Neural progenitor cell (in vitro differentiated cells): ENCODE results near the gene ZFY. TPM values are rescaled to one million over a fixed set of nuclear protein-coding genes. Genes with fewer than 3 reads are reported as not detected.

ENCODE experiments used
- DNase-seq: peaks from one replicate; pipeline ENCODE4 v3.0.0-alpha.2; 2016; ENCODE audit warnings: low spot score
- H2AFZ ChIP-seq: fragments of 200-600 bp; sonication (generic); replicated peaks from 2 replicates; pipeline ENCODE4 v1.6.1; 2016; ENCODE audit warnings: antibody characterized with exemption
- H3F3A ChIP-seq: fragments of 200-600 bp; sonication (generic); 2 replicates; pipeline ENCODE4 v1.6.1; 2016; ENCODE audit warnings: antibody characterized with exemption, low read depth
- H3K27ac ChIP-seq: fragments of 200-600 bp; sonication (generic); 2 replicates; pipeline ENCODE4 v1.5.1; 2016; ENCODE audit warnings: mild to moderate bottlenecking
- H3K27me3 ChIP-seq: fragments of 200-600 bp; sonication (generic); 2 replicates; pipeline ENCODE4 v1.6.1; 2016; ENCODE audit warnings: mild to moderate bottlenecking, moderate library complexity
- H3K36me3 ChIP-seq: fragments of 200-600 bp; sonication (generic); 2 replicates; pipeline ENCODE4 v1.5.1; 2016
- H3K4me1 ChIP-seq: fragments of 200-600 bp; sonication (generic); 2 replicates; pipeline ENCODE4 v1.6.1; 2016; ENCODE audit warnings: mixed run types
- H3K4me2 ChIP-seq: fragments of 200-600 bp; sonication (generic); 2 replicates; pipeline ENCODE4 v1.6.1; 2016
- H3K4me3 ChIP-seq: fragments of 200-600 bp; sonication (generic); 2 replicates; pipeline ENCODE4 v1.5.1; 2016
- H3K79me2 ChIP-seq: fragments of 200-600 bp; sonication (generic); 2 replicates; pipeline ENCODE4 v1.6.1; 2016; ENCODE audit warnings: low read depth
- H3K9ac ChIP-seq: fragments of 200-600 bp; sonication (generic); 2 replicates; pipeline ENCODE4 v1.6.1; 2016
- H3K9me3 ChIP-seq: fragments of 200-600 bp; sonication (generic); 2 replicates; pipeline ENCODE4 v1.5.1; 2016; ENCODE audit warnings: low read depth
- H4K20me1 ChIP-seq: fragments of 200-600 bp; sonication (generic); 2 replicates; pipeline ENCODE4 v1.6.1; 2016; ENCODE audit warnings: low read depth
- H3K27ac Mint-ChIP-seq: 3 replicates; pipeline ENCODE4 v1.8.0; 2021; ENCODE audit warnings: mixed read lengths
- H3K27me3 Mint-ChIP-seq: 2 replicates; pipeline ENCODE4 v1.8.0; 2022; ENCODE audit warnings: low read depth, mild to moderate bottlenecking, inconsistent platforms, moderate library complexity, mixed read lengths; ENCODE audit not compliant: insufficient read depth
- H3K36me3 Mint-ChIP-seq: 3 replicates; pipeline ENCODE4 v1.8.0; 2021; ENCODE audit warnings: mixed read lengths
- H3K4me1 Mint-ChIP-seq: 3 replicates; pipeline ENCODE4 v1.8.0; 2021; ENCODE audit warnings: mixed read lengths
- H3K4me3 Mint-ChIP-seq: 3 replicates; pipeline ENCODE4 v1.8.0; 2021; ENCODE audit warnings: mild to moderate bottlenecking, moderate library complexity, mixed read lengths
- H3K9me3 Mint-ChIP-seq: 3 replicates; pipeline ENCODE4 v1.8.0; 2020; ENCODE audit warnings: mixed read lengths
- EZH2 ChIP-seq: fragments of 200-600 bp; sonication (generic); IDR thresholded peaks from 2 replicates; pipeline ENCODE4 v1.6.1; 2017; ENCODE audit warnings: antibody characterized with exemption, mild to moderate bottlenecking, moderate library complexity
- EZH2phosphoT487 ChIP-seq: fragments of 200-600 bp; sonication (generic); IDR thresholded peaks from 2 replicates; pipeline ENCODE4 v1.6.1; 2017; ENCODE audit warnings: antibody characterized with exemption
- small RNA-seq: library from RNA; depleted of rRNA; stranded (forward); fragments of <200 nt; gene quantifications from one replicate; pipeline ENCODE3, GENCODE V24; 2015
- total RNA-seq: library from RNA; depleted of rRNA; stranded (reverse); fragments of >200 nt; gene quantifications from 2 replicates; pipeline ENCODE4 v1.2.3, GENCODE V29; 2015; ENCODE audit warnings: low replicate concordance
- TF ChIP-seq, protein P1 (sequence below): fragments of 200-600 bp; sonication (generic); IDR thresholded peaks from 2 replicates; pipeline ENCODE4 v1.5.1; 2017; ENCODE audit warnings: antibody characterized with exemption, mild to moderate bottlenecking

Gene ZFY
- total RNA-seq, 1 donor from 2014 or later, result not detected

DNA sequence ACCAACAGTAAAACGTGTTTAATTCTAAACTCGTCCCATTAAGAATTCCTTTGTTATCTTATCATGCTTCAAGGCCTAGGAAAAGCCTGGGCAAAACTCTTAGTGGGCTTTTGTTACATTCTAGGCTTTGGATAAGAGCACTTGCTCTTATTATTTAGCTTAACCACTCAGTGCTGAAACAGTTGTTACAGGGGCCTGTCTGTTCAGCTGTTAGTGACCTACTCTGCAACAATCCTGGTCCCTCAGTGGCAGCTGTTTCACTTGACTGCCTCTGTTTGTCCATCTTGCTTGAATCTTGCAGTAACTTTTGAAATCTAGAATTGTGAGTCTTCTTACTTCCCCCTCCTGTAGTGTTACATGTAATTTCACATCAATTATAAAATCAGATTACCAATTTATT lies 88.4 kb downstream of the ZFY start:
- Histone ChIP-seq H3K36me3 (no peaks in the 10 kb centered on the region), H3K4me1 (no peaks in the 10 kb centered on the region), H3K9me3 (no peaks in the 10 kb centered on the region), H3K4me2 (no peak overlapping the region), H2AFZ (no peak overlapping the region), H4K20me1 (no peaks in the 10 kb centered on the region), H3K79me2 (no peaks in the 10 kb centered on the region), H3K9ac (no peak overlapping the region), H3F3A (no peaks in the 10 kb centered on the region), H3K4me3 (no peak overlapping the region), H3K27me3 (no peaks in the 10 kb centered on the region), H3K27ac (no peak overlapping the region)
- no peak overlapping the region for H3K4me3 Mint-ChIP-seq
- no peaks in the 10 kb centered on the region for H3K36me3 Mint-ChIP-seq
- DNase-seq, result no peak
- H3K4me1 Mint-ChIP-seq, result no peaks in the 10 kb centered on the region
- H3K9me3 Mint-ChIP-seq, result no peaks in the 10 kb centered on the region
- no peak overlapping the region for H3K27ac Mint-ChIP-seq
- H3K27me3 Mint-ChIP-seq, result no peaks in the 10 kb centered on the region
- no peak for TF ChIP-seq EZH2
- TF ChIP-seq EZH2phosphoT487, result no peak
- TF ChIP-seq, protein P1, sequence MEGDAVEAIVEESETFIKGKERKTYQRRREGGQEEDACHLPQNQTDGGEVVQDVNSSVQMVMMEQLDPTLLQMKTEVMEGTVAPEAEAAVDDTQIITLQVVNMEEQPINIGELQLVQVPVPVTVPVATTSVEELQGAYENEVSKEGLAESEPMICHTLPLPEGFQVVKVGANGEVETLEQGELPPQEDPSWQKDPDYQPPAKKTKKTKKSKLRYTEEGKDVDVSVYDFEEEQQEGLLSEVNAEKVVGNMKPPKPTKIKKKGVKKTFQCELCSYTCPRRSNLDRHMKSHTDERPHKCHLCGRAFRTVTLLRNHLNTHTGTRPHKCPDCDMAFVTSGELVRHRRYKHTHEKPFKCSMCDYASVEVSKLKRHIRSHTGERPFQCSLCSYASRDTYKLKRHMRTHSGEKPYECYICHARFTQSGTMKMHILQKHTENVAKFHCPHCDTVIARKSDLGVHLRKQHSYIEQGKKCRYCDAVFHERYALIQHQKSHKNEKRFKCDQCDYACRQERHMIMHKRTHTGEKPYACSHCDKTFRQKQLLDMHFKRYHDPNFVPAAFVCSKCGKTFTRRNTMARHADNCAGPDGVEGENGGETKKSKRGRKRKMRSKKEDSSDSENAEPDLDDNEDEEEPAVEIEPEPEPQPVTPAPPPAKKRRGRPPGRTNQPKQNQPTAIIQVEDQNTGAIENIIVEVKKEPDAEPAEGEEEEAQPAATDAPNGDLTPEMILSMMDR, result no peak

- Mint-ChIP-seq H3K9me3 (no peaks in the 10 kb centered on the region), H3K36me3 (no peaks in the 10 kb centered on the region), H3K27ac (no peak overlapping the region), H3K4me1 (no peaks in the 10 kb centered on the region), H3K27me3 (no peaks in the 10 kb centered on the region), H3K4me3 (no peak overlapping the region)
- Histone ChIP-seq H3K4me3 (no peak overlapping the region), H3K27ac (no peak overlapping the region), H3F3A (no peaks in the 10 kb centered on the region), H3K79me2 (no peaks in the 10 kb centered on the region), H3K4me1 (no peaks in the 10 kb centered on the region), H3K9me3 (no peaks in the 10 kb centered on the region), H3K4me2 (no peak overlapping the region), H2AFZ (no peak overlapping the region), H3K36me3 (no peaks in the 10 kb centered on the region), H4K20me1 (no peaks in the 10 kb centered on the region), H3K9ac (no peak overlapping the region), H3K27me3 (no peaks in the 10 kb centered on the region)
- TF ChIP-seq, protein P1, result no peak
- TF ChIP-seq EZH2phosphoT487, result no peak
- no peak for TF ChIP-seq EZH2
- DNase-seq, result no peak
Measured at GRCh38 chrY:3025357-3025756, 90.2 kb downstream of the ZFY start.

Small RNAs within 50 kb of the gene (small RNA-seq; reads per million reads assigned to genes)
- not detected for gene EEF1A1P41

Other genes with a start within 250 kb of the ZFY start
- gene SRY, start 147.7 kb upstream of the ZFY start, total RNA-seq, result not detected in 2 replicates
- not detected in 2 replicates for gene RPS4Y1, start 93.8 kb upstream of the ZFY start, total RNA-seq